Measurements from ENCODE around the gene SLC44A2. TPM values are rescaled to one million over a fixed set of nuclear protein-coding genes. Genes with fewer than 3 reads are reported as not detected.

The SLC44A2 gene
- total RNA-seq, 2 experiments from 2014 or later, result 151 to 168 TPM

- Histone ChIP-seq H3K27ac (ENCODE audit: low read depth in 1 of 2, low read length in 2 of 2) (no peak overlapping the region), H3K27me3 (ENCODE audit: control insufficient read depth in 1 of 2, insufficient read depth in 2 of 2, low read length in 2 of 2) (peaks cover 0 to 3% of the 10 kb centered on the region in 2 experiments), H3K4me1 (ENCODE audit: insufficient read depth, low read length) (peaks cover 14% of the 10 kb centered on the region), H3K36me3 (ENCODE audit: insufficient read depth, low read length) (peaks cover 56% of the 10 kb centered on the region), H3K4me3 (ENCODE audit: low read length) (no peak overlapping the region), H3K9me3 (ENCODE audit: control insufficient read depth in 1 of 2, insufficient read depth in 1 of 2, low read length in 2 of 2) (no peaks in the 10 kb centered on the region)
- DNase-seq (no peak), ATAC-seq (ENCODE audit: poor library complexity) (no peak)
- H3K9me3 Mint-ChIP-seq, result no peaks in the 10 kb centered on the region
- TF ChIP-seq CTCF (IDR thresholded peaks at IDR 0.05), result no peak
- peak overlapping the region; percentile 53 for H3K27ac Mint-ChIP-seq
- ChIA-PET POLR2A (no interaction called here), CTCF (no interaction called here)
- H3K4me1 Mint-ChIP-seq (ENCODE audit: low read depth), result peaks cover 16% of the 10 kb centered on the region
- H3K27me3 Mint-ChIP-seq, result peaks cover 9% of the 10 kb centered on the region
- no peak overlapping the region for H3K4me3 Mint-ChIP-seq
- intact Hi-C loops (cut with DNase I, micrococcal nuclease), result no loop called here
- H3K36me3 Mint-ChIP-seq (ENCODE audit: low read depth), result peaks cover 56% of the 10 kb centered on the region
Observed at GRCh38 chr19:10691883-10692282, 66.5 kb downstream of the SLC44A2 start.

- intact Hi-C loops (cut with DNase I, micrococcal nuclease), result no loop called here
- DNase-seq, result no peak
- H3K9me3 Mint-ChIP-seq, result no peaks in the 10 kb centered on the region
Observed at GRCh38 chr19:10692673-10693264, 67.4 kb downstream of the SLC44A2 start.

More at GRCh38 chr19:10692673-10693264, 67.4 kb downstream of the SLC44A2 start:
- H3K36me3 Mint-ChIP-seq (ENCODE audit: low read depth), result peaks cover 47% of the 10 kb centered on the region
- no peak for TF ChIP-seq CTCF (IDR thresholded peaks at IDR 0.05)
- H3K4me1 Mint-ChIP-seq (ENCODE audit: low read depth), result peaks cover 17% of the 10 kb centered on the region
- peaks cover 14% of the 10 kb centered on the region for H3K27me3 Mint-ChIP-seq
- CTCF ChIA-PET, result interaction anchor here (0.6 kb wide), 1 partner anchor 21 kb away, joined by 4 read pairs; no protein-coding TSS in a partner anchor
- Histone ChIP-seq H3K27me3 (ENCODE audit: control insufficient read depth in 1 of 2, insufficient read depth in 2 of 2, low read length in 2 of 2) (peaks cover 0 to 7% of the 10 kb centered on the region in 2 experiments), H3K4me1 (ENCODE audit: insufficient read depth, low read length) (peaks cover 14% of the 10 kb centered on the region), H3K36me3 (ENCODE audit: insufficient read depth, low read length) (peaks cover 47% of the 10 kb centered on the region), H3K4me3 (ENCODE audit: low read length) (no peak overlapping the region), H3K9me3 (ENCODE audit: control insufficient read depth in 1 of 2, insufficient read depth in 1 of 2, low read length in 2 of 2) (no peaks in the 10 kb centered on the region), H3K27ac (ENCODE audit: low read depth in 1 of 2, low read length in 2 of 2) (no peak overlapping the region)
- H3K27ac Mint-ChIP-seq, result peak overlapping the region; percentile 49
- no peak for ATAC-seq (ENCODE audit: poor library complexity)
- POLR2A ChIA-PET, result no interaction called here
- peak overlapping the region; percentile 65 for H3K4me3 Mint-ChIP-seq

Other genes with a start within 250 kb of the SLC44A2 start
- gene TYK2, start 245.0 kb upstream of the SLC44A2 start, total RNA-seq, result 100 to 1,000 TPM; 229 to 253 TPM
- gene CDC37, start 222.0 kb upstream of the SLC44A2 start, total RNA-seq, result 100 to 1,000 TPM; 162 to 164 TPM
- gene PDE4A, start 205.0 kb upstream of the SLC44A2 start, total RNA-seq, result 1 to 10 TPM; 1.5 to 2.1 TPM
- 10 to 100 TPM; 10.5 to 11.6 TPM for gene KEAP1, start 122.2 kb upstream of the SLC44A2 start, total RNA-seq
- under 1 TPM; 0.55 to 0.92 TPM for gene S1PR5, start 108.1 kb upstream of the SLC44A2 start, total RNA-seq
- 10 to 100 TPM; 81.1 to 84.6 TPM for gene ATG4D, start 81.6 kb upstream of the SLC44A2 start, total RNA-seq
- gene KRI1, start 59.5 kb upstream of the SLC44A2 start, total RNA-seq, result 10 to 100 TPM; 36.8 to 39.6 TPM
- 10 to 100 TPM; 83.3 to 84.0 TPM for gene CDKN2D, start 56.6 kb upstream of the SLC44A2 start, total RNA-seq
- gene AP1M2, start 38.2 kb upstream of the SLC44A2 start, total RNA-seq, result under 1 TPM in 1 of 2 experiments, not detected in 1; 0.77 TPM
- 100 to 1,000 TPM; 464 to 491 TPM for gene ILF3, start 28.8 kb downstream of the SLC44A2 start, total RNA-seq
- gene QTRT1, start 75.9 kb downstream of the SLC44A2 start, total RNA-seq, result 10 to 100 TPM; 48.6 to 53.3 TPM
- 100 to 1,000 TPM; 279 to 286 TPM for gene DNM2, start 92.5 kb downstream of the SLC44A2 start, total RNA-seq
- 1 to 10 TPM; 6.7 to 7.0 TPM for gene TMED1, start 210.7 kb downstream of the SLC44A2 start, total RNA-seq
- 1 to 10 TPM; 1.8 to 2.1 TPM for gene C19orf38, start 222.9 kb downstream of the SLC44A2 start, total RNA-seq
- 10 to 100 TPM; 17.5 to 18.0 TPM for gene CARM1, start 246.0 kb downstream of the SLC44A2 start, total RNA-seq

All from CD4-positive, alpha-beta T cell (primary cell).